DLD1 (cell line): ENCODE data around the gene COPZ1.

Experiments used
- in situ Hi-C: cut with HindIII; loops from 2 replicates; pipeline ENCODE4 v1.10.0; 2017; ENCODE audit warnings: low sequenced_read_pairs

The COPZ1 gene

DNA sequence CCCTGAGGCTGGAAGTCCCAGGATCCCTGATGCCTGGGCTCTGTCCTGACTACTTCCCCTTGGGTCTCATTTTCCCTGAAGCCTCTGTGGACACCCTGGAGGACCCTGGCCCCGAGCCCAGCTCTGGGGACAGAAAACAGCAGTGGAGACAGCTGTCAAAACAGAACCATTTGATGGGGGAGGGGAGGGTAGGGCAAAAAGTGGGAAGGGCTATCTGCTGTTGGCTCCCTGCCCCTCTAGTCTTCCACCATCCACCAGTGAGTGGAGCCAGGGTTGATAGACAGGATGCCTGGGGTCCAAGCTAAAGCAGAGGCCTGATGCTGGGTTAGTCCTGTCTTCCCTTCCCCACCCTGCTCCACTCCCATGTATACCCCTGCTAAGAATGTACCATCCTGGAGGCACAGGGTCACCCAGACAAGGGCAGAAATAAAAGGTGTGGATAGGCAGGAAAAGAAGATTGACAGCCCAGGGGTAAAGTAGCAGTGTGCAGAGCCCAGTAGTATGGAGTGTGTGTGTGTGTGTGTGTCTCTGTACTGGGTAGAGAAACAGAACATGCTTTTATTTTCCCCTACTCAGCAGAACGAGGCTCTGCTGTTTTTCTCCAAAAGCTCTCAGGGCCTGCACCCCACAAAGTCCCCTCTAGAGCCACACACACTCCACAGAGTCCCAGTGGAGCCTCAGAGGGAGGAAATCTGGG lies 49.8 kb downstream of the COPZ1 start:
- in situ Hi-C loops, result loop anchor here (25.0 kb wide), 1 partner anchor 162 kb away; no protein-coding TSS in a partner anchor

DNA sequence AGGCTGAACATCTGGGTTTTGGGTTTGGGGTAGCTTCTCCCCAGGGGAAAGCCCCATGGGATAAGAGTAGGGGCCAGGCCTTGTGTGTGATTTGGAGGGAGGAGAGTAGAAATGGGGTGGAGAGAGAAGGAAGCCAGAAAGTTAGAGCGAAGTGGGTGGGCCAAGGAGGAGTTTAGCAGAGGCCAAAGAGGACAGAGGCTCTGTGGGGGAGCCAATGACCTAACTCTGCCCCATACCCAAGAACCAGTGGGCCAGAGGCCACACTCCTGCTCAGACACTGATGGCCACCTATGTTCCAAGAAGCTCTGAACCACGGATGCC lies 50.3 kb downstream of the COPZ1 start:
- in situ Hi-C loops, result no loop called here

DNA sequence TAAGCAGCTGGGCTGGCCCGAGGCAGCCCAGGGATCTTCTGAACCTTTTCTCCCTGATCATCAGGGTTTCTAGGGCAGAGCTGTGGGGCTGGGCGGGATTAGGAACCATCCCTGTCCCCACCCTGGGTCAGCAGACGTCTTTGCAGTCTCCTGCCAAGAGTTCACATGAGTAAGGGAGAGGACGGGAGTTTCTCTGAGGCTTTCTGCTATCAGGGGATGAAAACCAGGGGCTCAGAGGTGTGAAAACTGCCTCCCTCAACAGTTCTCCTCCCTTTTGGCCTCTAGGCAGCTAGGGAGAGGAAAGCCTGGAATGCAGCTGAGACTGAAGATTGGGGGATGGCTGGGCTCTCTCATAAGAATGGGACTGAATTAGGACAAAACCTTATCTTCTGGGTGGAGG lies 51.7 kb downstream of the COPZ1 start:
- in situ Hi-C loops, result no loop called here

DNA sequence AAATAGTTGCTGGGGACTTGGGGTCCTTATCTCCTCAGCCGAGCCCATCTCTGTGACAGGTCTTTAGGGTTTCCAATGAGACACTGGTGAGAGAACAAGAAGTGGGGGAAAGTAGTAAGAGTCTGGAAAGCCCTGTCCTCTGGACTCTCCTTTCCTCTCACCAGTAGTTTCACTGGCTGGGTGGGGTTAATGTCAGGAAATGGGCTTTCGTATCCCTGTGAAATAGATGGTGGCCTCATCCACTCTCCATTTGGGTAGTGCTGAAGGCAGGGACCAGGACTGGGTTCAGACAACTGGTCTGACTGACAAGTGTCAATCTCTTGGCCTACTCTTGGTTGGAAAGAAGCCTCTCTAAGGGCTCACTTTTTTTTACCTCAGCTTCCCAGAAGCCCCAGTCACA lies 52.1 kb downstream of the COPZ1 start:
- in situ Hi-C loops, result no loop called here

DNA sequence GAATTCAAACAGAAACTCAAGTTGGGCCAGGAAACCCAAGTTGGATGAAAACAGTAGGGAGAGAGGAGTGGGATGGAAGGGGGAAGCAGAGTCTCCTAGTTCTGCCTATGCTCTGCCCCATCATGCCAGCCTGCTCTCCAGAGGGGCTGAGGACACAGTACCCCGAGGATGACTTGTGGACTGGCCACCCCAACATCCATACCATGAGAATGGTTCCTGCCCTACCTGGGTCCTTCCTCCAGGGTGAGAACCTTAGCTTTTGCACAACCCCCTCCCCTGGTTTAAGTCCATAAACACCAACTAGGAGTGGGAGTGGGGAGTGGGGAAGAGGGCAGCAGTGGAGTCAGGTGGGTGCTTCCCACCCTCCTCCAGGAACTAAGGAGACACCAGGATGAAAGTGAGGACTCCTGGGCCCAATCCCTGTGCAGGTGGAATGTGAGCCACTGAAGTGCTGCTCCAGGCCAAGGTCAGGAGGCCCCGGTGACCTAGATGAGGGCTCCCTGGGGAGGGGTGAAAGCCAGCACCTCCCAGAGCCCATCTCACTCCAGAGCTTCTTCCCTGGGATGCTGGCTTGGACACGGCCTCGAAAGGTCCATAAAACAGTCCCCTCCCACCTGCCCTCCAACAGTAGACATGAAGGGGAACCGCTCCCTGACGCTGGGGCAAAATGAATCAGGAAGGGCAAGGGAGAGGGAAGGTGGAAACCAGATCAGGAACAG lies 53.0 kb downstream of the COPZ1 start:
- in situ Hi-C loops, result no loop called here

DNA sequence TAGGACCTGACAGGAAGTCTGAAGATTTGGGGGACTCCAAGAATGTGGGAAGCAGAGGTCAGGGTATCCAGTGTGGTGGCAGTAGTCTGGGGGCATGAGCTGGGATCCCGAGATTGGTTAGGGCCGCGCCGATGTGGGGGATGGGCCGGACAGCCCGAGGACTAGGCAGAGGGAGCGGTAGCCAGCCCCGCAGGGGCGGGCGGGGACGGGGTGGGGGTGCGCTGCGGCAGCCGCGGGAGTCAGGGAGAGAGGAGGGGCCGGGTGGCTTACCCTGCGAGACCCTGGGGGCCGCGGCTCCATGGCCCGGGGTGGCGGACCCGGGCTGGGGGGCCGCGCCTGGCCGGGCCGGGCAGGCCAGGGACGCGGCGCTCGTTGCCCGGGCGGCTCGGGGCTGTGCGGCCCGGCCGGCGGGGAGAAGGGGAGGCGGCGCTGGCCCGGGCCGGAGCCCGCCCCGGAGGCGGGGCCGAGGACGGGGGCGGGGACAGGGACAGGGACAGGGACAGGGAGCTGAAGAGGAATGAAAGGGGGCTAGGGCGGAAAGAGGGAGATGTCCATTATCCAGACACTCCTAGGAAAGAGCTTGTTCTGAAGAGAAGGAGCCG lies 54.0 kb downstream of the COPZ1 start:
- in situ Hi-C loops, result no loop called here

DNA sequence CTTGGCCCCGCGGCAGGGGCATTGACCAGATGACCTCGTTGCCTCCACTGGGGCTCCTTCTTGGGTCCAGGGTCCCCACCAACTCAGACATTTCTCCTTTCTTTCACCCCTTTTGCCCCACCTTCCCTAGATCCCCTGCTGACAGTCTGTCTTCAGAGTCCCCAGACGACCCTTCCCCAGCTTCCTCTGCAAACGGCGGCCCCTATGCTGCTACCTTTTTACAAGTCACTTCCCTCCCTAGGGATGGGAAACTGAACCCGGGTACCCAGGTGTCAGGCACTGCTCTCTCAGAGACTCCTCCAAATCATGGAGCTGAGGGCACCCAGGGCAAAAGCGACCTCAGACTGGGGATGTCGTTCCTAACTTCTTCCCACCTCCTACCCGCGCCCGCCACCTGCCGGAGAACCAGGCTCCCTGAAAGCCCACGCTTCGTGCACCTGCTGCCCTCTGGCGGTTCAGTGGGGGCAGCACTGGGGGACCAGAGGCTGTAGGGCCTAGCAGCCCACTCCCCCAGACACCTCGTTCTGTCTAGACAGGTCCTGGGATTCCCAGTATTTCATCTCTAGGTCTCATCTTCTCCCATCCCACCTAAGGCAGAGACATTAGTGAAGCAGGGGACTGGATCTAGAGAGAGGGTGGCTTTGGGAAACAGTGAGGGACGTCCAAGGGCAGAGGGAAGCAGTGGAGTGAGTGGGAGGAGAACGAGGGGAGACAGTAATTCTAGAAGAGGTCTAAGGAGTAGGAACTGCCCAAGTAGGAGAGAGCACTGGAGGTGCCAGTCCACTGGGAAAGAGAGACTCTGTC lies 54.7 kb downstream of the COPZ1 start:
- in situ Hi-C loops, result no loop called here

DNA sequence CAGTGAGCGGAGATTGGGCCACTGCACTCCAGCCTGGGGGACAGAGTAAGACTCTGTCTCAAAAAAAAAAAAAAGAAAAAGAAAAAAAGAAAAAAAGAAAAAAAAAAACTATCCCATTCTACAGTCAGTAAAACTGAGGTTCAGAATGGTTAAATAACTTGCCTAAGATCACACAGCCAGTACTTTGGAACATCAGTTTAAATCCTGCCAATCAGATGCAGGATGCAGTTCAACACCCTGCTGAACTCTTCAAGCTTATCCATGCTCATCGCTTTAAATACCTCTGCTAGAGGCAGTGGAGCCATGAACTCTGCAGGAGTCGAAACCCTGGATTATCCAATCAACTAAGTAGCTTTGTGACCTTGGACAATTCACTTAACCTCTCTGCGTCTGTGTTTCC lies 56.2 kb downstream of the COPZ1 start:
- in situ Hi-C loops, result no loop called here

DNA sequence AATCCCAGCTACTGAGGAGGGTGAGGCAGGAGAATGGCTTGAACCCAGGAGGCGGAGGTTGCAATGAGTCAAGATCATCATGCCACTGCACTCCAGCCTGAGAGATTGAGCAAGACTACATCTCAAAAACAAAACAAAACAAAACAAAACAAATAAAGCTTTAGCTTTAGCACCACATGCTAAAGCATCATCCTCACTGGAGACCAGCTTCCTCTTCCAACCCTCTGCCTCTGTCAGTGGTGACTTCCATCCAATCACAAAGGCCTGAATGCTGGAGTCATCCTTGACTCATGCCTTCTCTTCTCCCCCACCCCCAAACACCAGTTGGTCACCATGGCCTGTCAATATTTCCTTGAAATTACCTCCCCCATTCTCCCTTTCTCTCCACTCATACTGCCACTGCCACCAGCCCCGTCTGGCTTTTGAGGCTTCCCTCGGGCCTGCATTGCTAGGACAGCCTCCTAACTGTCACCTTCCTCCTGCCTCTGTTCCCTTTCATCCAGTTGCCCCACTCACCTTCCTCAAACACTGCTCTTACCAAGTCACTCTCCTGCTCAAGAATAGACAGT lies 58.2 kb downstream of the COPZ1 start:
- in situ Hi-C loops, result no loop called here

DNA sequence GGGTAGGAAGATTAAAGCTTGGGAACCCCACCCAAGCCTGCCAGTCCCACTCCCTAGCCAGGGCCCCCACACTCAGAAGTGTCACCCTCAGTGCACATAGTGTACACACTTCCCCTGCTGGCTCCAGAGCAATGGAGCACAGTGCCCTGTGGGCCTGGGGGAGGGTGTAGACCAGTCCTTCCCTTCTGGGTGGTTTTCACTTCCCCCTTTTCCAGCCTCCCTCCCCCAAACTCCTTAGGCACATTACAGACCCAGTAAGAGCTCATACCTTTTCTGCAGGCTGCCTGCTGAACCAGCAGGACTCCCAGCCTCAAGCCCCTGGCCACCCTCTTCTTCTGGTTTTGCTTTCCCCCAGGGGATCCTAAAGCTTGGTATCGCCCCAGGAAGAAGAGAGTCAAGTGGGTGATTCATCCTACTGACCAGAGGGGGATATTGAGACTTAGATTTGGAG lies 59.7 kb downstream of the COPZ1 start, which contains the start of gene ZNF385A:
Gene ZNF385A (minus strand): TSS at position 143 of the 451 bp plus-strand sequence. CDS start 219 bp downstream, outside the sequence.
- in situ Hi-C loops, result no loop called here

DNA sequence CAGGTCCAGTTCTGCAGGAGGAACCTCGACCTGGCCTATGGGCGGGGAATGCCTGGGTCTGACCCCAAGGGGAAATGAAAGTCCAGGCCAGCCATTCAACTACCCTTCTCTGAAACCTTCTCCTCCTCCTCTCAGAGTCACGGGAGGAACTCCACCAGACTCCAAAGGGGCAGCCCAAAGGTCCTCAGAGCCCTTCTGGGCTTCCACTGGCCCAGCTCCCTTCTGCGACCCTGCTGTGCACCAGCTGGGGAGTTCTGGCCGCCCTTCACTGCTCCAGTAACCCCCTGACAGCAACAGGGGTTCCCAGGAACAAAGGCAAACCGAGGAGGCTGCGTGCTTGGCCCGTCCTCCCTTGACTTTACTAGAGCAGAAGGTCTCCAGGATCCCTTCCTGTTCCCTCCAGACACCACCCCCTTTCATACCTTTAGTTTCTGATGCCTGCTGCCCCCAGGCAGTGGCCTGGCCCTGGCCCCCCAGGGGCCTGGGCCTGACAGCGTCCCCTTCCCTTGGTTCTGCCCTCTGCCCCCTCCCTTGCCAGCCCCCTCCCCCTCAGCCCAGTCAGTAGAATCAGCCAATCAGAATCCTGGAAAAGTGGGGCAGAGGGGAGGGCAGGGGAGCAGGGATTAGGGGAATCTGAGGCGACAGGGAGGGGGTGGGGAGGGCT lies 60.5 kb downstream of the COPZ1 start:
- in situ Hi-C loops, result no loop called here

DNA sequence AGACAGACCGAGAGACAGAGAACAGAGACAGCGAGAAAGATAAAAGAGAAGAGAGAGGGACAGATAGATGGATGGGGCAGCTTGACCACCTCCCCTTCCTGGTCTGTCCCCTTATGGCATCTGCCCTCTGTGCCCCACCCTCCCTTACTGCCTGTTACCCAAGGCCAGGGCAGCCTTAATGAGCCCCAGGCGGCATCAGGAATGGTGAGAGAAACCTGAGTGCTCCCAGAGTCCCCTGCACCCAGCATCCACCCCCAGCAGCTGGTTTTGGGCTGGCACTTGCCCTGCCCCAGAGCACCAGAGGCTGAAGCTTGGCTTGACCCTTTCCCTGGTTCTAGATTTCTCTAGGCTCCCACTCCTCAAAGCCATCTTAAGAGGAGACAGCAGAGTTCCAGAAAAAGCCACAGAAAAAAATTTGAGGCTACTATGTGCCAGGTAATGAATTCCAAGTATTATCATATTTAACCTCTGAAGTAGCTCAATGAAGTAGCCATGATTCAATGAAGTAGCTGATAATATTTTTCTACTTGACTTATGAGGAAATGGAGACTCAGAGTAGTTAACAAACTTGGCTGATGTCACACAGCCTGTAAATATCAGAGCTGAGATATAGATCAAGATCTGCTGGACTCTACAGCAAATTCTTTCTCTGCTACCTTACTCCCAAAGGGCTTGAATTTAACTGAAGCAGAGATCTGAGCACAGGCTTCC lies 61.6 kb downstream of the COPZ1 start:
- in situ Hi-C loops, result no loop called here

DNA sequence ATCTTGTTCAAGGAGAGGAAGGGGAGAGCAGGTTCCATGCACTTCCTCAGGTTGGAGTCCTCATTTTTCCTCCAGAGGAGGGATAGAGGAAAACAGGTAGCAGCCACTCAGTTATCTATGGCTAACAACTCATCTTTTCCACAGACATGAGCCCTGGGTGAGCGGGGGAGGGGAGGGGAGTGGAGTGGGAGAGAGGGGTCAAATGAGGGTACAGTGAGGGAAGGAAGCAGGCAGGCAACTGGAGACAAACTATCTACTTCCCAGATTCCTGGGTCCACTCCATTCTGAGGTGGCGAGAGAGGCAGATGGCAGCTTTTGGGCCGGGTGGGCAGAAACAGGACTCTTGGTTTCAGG lies 62.2 kb downstream of the COPZ1 start:
- in situ Hi-C loops, result no loop called here

DNA sequence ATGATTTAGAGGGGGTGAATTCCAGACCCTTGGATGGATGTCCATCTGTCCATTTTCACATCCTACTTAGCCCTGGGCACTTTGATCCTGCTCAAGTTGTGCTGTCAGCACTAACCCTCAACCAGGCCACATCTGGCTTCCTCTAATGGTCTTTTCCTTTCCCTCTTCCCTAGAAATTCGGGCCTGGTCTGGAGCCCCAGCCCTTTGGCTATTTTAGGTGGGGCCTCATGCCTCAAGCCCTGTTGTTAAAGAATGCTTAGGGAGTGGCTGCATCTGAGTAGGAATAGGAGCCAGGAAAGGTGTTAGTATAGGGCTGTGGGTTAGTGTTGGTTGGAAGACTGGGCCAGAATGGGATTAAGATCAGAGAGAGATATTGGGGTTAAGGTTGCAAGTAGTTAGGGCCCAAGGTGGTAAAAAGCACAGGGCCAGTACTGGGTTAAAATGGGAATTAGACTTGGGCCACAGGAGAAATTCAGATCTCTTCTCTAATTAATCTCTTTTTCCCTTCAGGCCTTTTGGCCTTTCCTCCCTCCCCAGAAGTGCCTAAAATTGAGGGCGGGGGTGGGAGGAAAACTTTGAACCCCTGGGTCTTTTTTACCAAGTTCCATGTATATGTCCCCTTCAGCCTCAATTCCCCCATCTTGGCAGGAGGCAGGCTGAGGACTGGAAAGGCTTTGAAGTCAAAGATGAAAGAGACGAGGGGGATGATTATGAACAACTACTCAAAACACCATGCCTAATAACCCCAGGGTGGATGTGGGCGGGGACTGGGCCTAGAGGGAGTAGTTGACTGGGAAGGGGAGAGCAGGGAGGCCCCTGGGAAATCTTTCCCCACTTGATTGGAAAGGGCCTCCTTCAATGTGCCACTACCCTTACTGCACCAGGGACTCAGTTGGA lies 63.6 kb downstream of the COPZ1 start:
- in situ Hi-C loops, result no loop called here

DNA sequence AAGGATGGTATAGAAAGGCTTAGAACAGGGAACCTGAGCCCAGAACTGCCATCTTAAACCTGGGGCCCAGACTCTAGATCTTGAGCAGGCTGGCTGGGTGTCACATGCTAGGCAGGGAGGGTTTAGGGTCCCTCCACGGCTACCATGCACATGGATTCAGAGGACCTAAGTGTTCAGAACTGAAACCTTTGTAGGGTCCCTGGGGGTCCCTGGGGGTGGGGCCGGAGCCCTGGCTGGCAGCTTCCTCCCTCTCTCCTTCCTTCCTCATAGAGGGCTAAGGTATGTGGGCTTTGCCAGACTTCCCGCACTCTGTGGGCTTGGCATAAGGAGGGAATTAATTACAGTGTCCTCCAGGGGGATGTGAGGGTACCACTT lies 64.2 kb downstream of the COPZ1 start:
- in situ Hi-C loops, result no loop called here

DNA sequence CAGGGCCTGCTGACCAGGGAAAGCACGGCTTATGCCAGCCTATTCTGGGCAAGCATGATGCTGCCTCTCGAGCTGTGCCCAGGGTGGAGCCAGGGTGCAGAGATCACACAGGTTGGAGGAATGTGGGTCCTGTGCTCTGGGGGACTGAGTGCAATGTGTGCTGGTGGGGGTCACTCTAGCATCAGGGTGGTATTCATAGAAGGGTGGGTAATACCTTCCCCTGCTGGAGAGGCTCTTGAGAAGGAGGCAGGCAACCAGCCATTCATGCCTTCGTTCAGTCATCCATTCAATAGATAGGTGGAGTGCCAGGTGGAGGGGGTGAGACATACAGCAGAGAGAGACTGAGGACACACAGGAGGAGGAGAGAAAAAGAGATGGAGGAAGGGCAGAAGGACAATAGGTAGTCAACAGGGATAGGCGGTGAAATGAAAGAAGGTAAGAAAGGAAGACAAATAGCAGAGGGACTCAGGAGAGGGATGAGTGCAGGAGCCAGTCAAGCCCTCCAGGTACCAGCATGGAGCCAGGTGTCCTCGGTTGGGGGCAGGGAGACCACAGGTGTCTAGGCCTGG lies 64.8 kb downstream of the COPZ1 start:
- in situ Hi-C loops, result no loop called here

DNA sequence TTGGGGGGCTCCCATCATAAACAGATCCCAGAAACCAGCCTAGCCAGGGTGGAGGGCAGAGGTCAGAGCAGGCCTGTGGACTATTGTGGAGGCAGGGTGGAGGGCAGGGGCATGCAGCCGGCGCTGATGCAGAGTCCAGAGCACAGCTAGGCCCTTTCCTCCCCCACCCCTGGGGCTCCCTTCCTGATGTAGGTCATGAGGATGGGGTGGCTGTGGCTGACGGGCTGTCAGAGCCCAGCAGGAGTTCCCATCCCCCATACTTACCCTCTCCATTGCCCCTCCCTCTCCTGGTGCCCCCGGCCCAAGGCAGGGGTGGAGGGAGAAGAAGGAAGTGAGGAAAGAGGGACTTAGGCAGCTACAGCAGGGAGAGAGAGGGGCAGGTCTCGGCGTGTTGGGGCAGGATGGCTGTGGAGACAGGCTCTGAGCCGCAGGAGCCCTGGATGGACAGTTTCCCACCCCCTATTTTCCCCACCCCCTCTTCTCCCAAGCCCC lies 65.3 kb downstream of the COPZ1 start:
- in situ Hi-C loops, result no loop called here
